GM21423 (cell line): ENCODE data around the gene AKR1A1.
"Not testable (repeated sequence)": the region's sequence is repeated elsewhere in the genome, so short reads cannot be mapped to it uniquely, and the experiment has no call there.

Source experiments
- ATAC-seq: cut with Tn5 transposase; IDR thresholded peaks from one replicate; pipeline ENCODE4 v1.9.1; 2021; ENCODE audit warnings: mild to moderate bottlenecking, moderate library complexity; ENCODE audit not compliant: unreplicated experiment

Gene AKR1A1

GRCh38 chr1:45523516-45523915, 27.1 kb upstream of the AKR1A1 start:
- not testable (repeated sequence) for ATAC-seq

GRCh38 chr1:45523975-45524374, 26.7 kb upstream of the AKR1A1 start:
- ATAC-seq, result not testable (repeated sequence)

GRCh38 chr1:45526135-45526644, 24.4 kb upstream of the AKR1A1 start:
- ATAC-seq, result no peak

- ATAC-seq, result no peak
Observed at GRCh38 chr1:45530632-45531135, 19.9 kb upstream of the AKR1A1 start.

GRCh38 chr1:45531873-45532272, 18.8 kb upstream of the AKR1A1 start:
- no peak for ATAC-seq

- ATAC-seq, result no peak
Observed at GRCh38 chr1:45535988-45536766, 14.4 kb upstream of the AKR1A1 start.

- no peak for ATAC-seq
Observed at GRCh38 chr1:45536886-45537285, 13.7 kb upstream of the AKR1A1 start.

GRCh38 chr1:45541193-45541592, 9.4 kb upstream of the AKR1A1 start:
- ATAC-seq, result no peak

- no peak for ATAC-seq
Observed at GRCh38 chr1:45542591-45542990, 8.0 kb upstream of the AKR1A1 start.

- no peak for ATAC-seq
Observed at GRCh38 chr1:45543581-45544417, 6.8 kb upstream of the AKR1A1 start.

GRCh38 chr1:45544530-45544929, 6.1 kb upstream of the AKR1A1 start:
- no peak for ATAC-seq

- peak; percentile 53 for ATAC-seq
Observed at GRCh38 chr1:45545019-45545493, 5.6 kb upstream of the AKR1A1 start.

- ATAC-seq, result no peak
Observed at GRCh38 chr1:45545553-45546310, 4.9 kb upstream of the AKR1A1 start.

- ATAC-seq, result no peak
Observed at GRCh38 chr1:45551684-45552083, 1.1 kb downstream of the AKR1A1 start.

- no peak for ATAC-seq
Observed at GRCh38 chr1:45552331-45552730, 1.7 kb downstream of the AKR1A1 start.

GRCh38 chr1:45554198-45554597, 3.6 kb downstream of the AKR1A1 start:
- no peak for ATAC-seq

GRCh38 chr1:45557422-45557944, 6.9 kb downstream of the AKR1A1 start:
- ATAC-seq, result no peak

GRCh38 chr1:45563843-45564242, 13.2 kb downstream of the AKR1A1 start:
- ATAC-seq, result no peak

- ATAC-seq, result no peak
Observed at GRCh38 chr1:45566722-45567121, 16.1 kb downstream of the AKR1A1 start.

GRCh38 chr1:45567911-45568310, 17.3 kb downstream of the AKR1A1 start:
- no peak for ATAC-seq

- no peak for ATAC-seq
Observed at GRCh38 chr1:45568421-45568820, 17.8 kb downstream of the AKR1A1 start.
